ENCODE results near the gene FMR1.

- TF ChIP-seq CTCF (IDR thresholded peaks at IDR 0.05) (no peak), POLR2A (IDR thresholded peaks at IDR 0.05) (no peak), POLR2AphosphoS5 (IDR thresholded peaks at IDR 0.05) (no peak), EP300 (IDR thresholded peaks at IDR 0.05) (no peak)
Observed at GRCh38 chrX:147908106-147908505, 3.6 kb upstream of the FMR1 start.

All from sigmoid colon (tissue), 4 donors.